ENCODE data around the gene SUPT20H.

The SUPT20H gene

GRCh38 chr13:36999054-36999714 lies 60.3 kb downstream of the SUPT20H start, which contains the start of gene ALG5:
TSS of gene ALG5 (minus strand) at chr13:36999340. CDS start at chr13:36999300, 40 bp downstream.
- peak; percentile 78 for DNase-seq (ENCODE audit: low read depth)

- peak; percentile 2 for DNase-seq (ENCODE audit: low read depth)
Measured at GRCh38 chr13:36998624-36999041, 60.9 kb downstream of the SUPT20H start.

- DNase-seq (ENCODE audit: low read depth), result no peak
Measured at GRCh38 chr13:36997716-36998427, 61.6 kb downstream of the SUPT20H start.

DNA sequence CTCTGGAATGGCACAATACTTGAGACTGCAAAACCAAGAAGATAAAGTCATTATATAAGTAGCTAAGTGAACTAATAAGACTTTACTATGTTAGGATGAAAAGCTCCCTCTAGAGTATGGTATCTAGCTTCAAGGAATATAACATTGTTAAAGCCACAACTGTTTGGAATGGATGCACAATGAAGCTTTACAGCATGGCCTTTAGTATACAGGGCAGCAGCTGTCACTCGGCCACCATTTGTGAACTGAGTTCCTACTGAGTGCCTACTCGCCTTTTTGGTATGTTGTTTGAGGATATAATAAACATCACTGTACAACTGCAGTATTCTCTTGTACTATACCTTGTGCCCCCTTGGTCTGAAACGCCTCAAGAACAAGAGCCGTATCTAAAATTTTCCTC lies 67.1 kb downstream of the SUPT20H start:
- no peak for DNase-seq (ENCODE audit: low read depth)

DNA sequence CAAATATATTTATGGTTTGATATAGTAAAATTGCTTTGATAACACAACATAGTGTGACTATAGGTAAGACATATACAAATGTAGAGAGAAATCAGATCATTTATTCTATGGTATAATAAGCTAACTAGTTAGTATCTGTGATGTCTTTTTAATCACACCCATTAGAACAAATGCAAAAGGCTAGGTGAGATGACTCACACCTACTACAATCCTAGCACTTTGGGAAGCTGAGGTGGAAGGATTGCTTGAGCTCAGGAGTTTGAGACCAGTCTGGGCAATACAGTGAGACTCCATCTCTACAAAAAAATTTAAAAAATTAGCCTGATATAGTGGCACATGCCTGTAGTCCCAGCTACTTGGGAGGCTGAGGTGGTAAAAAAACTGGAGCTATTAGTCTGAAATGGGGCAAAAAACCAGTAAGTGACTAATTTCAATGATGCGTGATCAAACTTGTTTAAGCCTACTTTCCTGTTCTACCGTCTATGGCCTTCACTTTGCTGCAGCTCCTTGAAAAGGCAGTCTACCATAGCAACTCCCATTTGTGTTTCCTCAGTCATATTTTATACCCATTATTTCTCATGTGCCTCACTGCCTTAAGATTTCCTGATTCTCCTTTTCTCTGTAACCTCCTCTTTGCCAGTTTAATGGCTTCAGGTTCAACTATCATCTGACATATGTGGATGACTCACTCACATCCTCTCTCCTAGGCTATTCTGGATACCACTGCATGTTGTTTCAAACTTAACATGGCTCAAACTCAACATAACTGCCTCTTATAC lies 72.8 kb downstream of the SUPT20H start:
- DNase-seq (ENCODE audit: low read depth), result no peak

GRCh38 chr13:36981156-36981743 lies 78.2 kb downstream of the SUPT20H start:
- DNase-seq (ENCODE audit: low read depth), result no peak

GRCh38 chr13:36979361-36980050 lies 80.0 kb downstream of the SUPT20H start:
- no peak for DNase-seq (ENCODE audit: low read depth)

DNA sequence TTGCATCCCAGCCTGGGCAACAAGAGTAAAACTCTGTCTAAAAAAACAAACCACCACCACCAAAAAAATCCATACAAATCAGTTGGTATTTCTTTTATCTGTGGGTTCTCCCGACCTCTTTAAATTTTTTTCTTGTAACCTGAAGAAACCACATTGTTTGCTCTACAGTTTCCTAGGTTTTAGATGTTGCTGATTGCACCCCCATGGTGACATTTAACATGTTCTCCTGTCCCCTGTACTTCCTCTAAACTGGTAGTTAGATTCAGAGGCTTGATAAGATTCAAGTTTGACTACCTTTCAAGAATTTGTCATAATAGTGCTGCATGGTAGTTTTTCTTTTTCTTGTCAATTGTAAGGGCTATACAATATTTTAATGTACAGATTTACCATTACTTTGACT lies 84.3 kb downstream of the SUPT20H start:
- no peak for DNase-seq (ENCODE audit: low read depth)

- no peak for DNase-seq (ENCODE audit: low read depth)
Measured at GRCh38 chr13:36973621-36974295, 85.7 kb downstream of the SUPT20H start.

GRCh38 chr13:36973009-36973408 lies 86.5 kb downstream of the SUPT20H start:
- DNase-seq (ENCODE audit: low read depth), result no peak

DNA sequence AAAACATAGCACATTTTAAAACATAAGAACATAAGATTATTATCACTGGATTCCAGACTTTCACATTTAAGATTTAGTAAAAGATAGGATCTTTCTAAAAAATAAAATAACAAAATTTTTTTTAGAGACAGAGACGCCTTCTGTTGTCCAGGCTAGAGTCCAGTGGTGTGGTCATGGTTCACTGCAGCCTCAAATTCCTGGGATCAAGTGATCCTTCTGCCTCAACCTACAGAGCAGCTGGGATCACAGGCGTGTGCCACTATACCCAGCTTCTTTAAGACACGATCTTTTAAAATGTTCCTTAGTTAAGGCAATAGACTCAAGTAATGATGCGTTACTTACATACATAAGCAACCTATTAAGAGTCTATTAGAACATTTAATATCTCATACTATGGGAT lies 93.1 kb downstream of the SUPT20H start:
- DNase-seq (ENCODE audit: low read depth), result no peak

GRCh38 chr13:36965767-36966166 lies 93.7 kb downstream of the SUPT20H start:
- DNase-seq (ENCODE audit: low read depth), result no peak

DNA sequence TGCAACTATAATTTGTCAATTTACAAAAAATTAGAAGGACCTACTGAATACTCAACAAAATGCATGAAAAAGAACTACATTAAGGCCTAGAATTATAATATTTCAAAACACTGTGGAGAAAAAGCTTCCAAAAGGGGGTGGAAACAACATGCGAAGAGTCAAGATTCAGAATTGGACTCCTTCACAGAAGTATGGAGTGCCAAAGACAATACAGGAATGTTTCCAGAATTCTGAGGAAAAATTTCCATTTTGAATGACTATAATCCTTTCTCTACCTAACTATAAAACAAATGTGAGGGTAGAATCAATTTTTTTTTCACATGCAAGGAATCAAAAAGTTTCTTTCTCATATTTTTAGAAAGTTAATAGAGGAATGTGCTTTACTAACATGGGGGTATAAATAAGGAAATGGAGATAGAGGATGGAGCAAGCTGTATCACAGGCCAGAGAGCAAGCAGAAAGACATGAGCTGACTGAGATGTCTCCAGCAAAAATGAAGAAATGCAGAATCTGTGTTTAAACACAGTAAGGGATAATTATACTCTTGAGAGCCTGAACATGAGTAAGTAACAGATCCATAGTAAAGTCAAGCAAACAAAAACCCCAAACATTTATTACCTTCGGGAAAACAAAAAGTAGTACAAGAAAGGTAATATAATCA lies 99.9 kb downstream of the SUPT20H start:
- DNase-seq (ENCODE audit: low read depth), result no peak

Data from stimulated activated CD8-positive, alpha-beta memory T cell treated with anti-CD3 and anti-CD28 coated beads, Interleukin-15, amount 100 ng/mL, for 1 hour (primary cell).